ENCODE data around the gene C19orf85.
A peak's percentile ranks its signal among the peaks of the same experiment; 100 is the strongest.

Gene C19orf85

GRCh38 chr19:55490478-55491432 is 26.2 kb upstream of the C19orf85 start:
- TF ChIP-seq, protein P1, sequence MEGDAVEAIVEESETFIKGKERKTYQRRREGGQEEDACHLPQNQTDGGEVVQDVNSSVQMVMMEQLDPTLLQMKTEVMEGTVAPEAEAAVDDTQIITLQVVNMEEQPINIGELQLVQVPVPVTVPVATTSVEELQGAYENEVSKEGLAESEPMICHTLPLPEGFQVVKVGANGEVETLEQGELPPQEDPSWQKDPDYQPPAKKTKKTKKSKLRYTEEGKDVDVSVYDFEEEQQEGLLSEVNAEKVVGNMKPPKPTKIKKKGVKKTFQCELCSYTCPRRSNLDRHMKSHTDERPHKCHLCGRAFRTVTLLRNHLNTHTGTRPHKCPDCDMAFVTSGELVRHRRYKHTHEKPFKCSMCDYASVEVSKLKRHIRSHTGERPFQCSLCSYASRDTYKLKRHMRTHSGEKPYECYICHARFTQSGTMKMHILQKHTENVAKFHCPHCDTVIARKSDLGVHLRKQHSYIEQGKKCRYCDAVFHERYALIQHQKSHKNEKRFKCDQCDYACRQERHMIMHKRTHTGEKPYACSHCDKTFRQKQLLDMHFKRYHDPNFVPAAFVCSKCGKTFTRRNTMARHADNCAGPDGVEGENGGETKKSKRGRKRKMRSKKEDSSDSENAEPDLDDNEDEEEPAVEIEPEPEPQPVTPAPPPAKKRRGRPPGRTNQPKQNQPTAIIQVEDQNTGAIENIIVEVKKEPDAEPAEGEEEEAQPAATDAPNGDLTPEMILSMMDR (IDR thresholded peaks at IDR 0.05; ENCODE audit: low read depth, low read length) = no peak
- H3K4me3 ChIP-seq (replicated peaks in 1 of 2; ENCODE audit: low read depth in 2 of 2, low read length in 2 of 2) = no peak overlapping the region
- DNase-seq (ENCODE audit: low read depth in 2 of 2) = peak in 1 of 2 donors; percentile 36

GRCh38 chr19:55489711-55490477 is 25.3 kb upstream of the C19orf85 start:
- DNase-seq (ENCODE audit: low read depth in 2 of 2) = no peak
- TF ChIP-seq, protein P1 (IDR thresholded peaks at IDR 0.05; ENCODE audit: low read depth, low read length) = no peak
- H3K4me3 ChIP-seq (replicated peaks in 1 of 2; ENCODE audit: low read depth in 2 of 2, low read length in 2 of 2) = no peak overlapping the region

DNA sequence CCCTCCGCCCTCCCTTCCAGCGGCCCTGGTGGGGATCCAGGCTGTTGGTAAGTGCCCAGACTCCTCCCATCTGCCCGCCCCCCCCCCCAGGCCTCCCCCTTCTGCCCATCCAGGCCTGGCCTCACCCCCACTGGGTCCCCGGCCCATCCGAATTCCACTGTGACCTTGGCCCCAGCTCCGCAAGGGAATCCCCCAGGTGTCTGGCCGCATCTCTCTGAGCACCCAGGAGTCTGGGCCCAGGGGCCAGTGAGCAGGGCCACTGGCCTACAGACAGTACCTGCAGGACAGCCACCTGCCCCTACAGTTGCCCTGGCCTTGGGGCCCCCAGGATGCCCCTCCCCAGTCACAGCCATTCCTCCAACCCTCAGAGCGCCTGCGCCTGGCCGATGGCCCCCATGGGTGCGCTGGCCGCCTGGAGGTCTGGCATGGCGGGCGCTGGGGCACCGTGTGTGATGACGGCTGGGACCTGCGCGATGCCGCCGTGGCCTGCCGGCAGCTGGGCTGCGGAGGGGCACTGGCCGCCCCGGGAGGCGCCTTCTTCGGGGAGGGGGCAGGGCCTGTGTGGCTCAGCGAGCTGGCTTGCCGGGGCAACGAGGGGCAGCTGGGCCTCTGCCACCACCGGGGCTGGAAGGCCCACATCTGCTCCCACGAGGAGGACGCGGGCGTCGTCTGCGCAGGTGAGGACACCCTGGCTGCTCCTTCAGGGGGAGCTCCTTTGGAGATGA is 24.6 kb upstream of the C19orf85 start:
- TF ChIP-seq, protein P1 (IDR thresholded peaks at IDR 0.05; ENCODE audit: low read depth, low read length) = no peak
- DNase-seq (ENCODE audit: low read depth in 2 of 2) = no peak
- H3K4me3 ChIP-seq (replicated peaks in 1 of 2; ENCODE audit: low read depth in 2 of 2, low read length in 2 of 2) = peak overlapping the region in 1 of 2 donors; percentile 43

GRCh38 chr19:55487924-55488687 is 23.6 kb upstream of the C19orf85 start, which contains the start of gene SSC5D:
TSS of gene SSC5D (plus strand) at chr19:55488436. CDS start at chr19:55488590, 154 bp downstream.
- TF ChIP-seq, protein P1 (IDR thresholded peaks at IDR 0.05; ENCODE audit: low read depth, low read length) = no peak
- peak; percentile 51 to 72 for DNase-seq (ENCODE audit: low read depth in 2 of 2)
- H3K4me3 ChIP-seq (replicated peaks in 1 of 2; ENCODE audit: low read depth in 2 of 2, low read length in 2 of 2) = peak within 1 kb of the TSS; percentile 15 to 43

- TF ChIP-seq, protein P1 (IDR thresholded peaks at IDR 0.05; ENCODE audit: low read depth, low read length) = no peak
- peak; percentile 96 to 97 for DNase-seq (ENCODE audit: low read depth in 2 of 2)
- H3K4me3 ChIP-seq (replicated peaks in 1 of 2; ENCODE audit: low read depth in 2 of 2, low read length in 2 of 2) = peak overlapping the region; percentile 15 to 33
These were observed 22.7 kb upstream of the C19orf85 start for GRCh38 chr19:55486971-55487923.
